KMS-11 (cell line): ENCODE measurements around the gene NT5DC1.
A peak's percentile ranks its signal among the peaks of the same experiment; 100 is the strongest.

ENCODE experiments used
- H2AFZ ChIP-seq: fragments of 200-600 bp; sonication (generic); 2 replicates; pipeline ENCODE4 v1.6.1; 2016; ENCODE audit warnings: antibody characterized with exemption, mixed run types, low read depth
- H3K27ac ChIP-seq: fragments of 200-600 bp; sonication (generic); 2 replicates; pipeline ENCODE4 v1.6.1; 2016; ENCODE audit warnings: mild to moderate bottlenecking, mixed run types
- H3K27me3 ChIP-seq: fragments of 200-600 bp; sonication (generic); 2 replicates; pipeline ENCODE4 v1.6.1; 2017; ENCODE audit warnings: mild to moderate bottlenecking, low read depth, mixed run types, moderate library complexity; ENCODE audit not compliant: insufficient read depth
- H3K36me3 ChIP-seq: fragments of 200-600 bp; sonication (generic); 2 replicates; pipeline ENCODE4 v1.6.1; 2017; ENCODE audit warnings: mild to moderate bottlenecking, mixed run types; ENCODE audit not compliant: insufficient read depth
- H3K4me1 ChIP-seq: fragments of 200-600 bp; sonication (generic); 2 replicates; pipeline ENCODE4 v1.6.1; 2016; ENCODE audit warnings: mild to moderate bottlenecking, low read depth, mixed run types; ENCODE audit not compliant: poor library complexity, severe bottlenecking
- H3K4me2 ChIP-seq: fragments of 200-600 bp; sonication (generic); 2 replicates; pipeline ENCODE4 v1.7.0; 2016; ENCODE audit warnings: mild to moderate bottlenecking, mixed run types
- H3K4me3 ChIP-seq: fragments of 200-600 bp; sonication (generic); IDR thresholded peaks from 2 replicates; pipeline ENCODE4 v1.6.1; 2017; ENCODE audit warnings: low read depth, low read length, mixed read lengths; ENCODE audit not compliant: insufficient read depth
- H3K79me2 ChIP-seq: fragments of 200-600 bp; sonication (generic); 2 replicates; pipeline ENCODE4 v1.6.1; 2016; ENCODE audit warnings: low read depth, mixed run types; ENCODE audit not compliant: insufficient read depth
- H3K9ac ChIP-seq: fragments of 200-600 bp; sonication (generic); 2 replicates; pipeline ENCODE4 v1.6.1; 2016; ENCODE audit warnings: mild to moderate bottlenecking, mixed run types
- H4K20me1 ChIP-seq: fragments of 200-600 bp; sonication (generic); 2 replicates; pipeline ENCODE4 v1.6.1; 2016; ENCODE audit warnings: mild to moderate bottlenecking, mixed run types; ENCODE audit not compliant: insufficient read depth
- TF ChIP-seq, protein P1 (sequence below): fragments of 200-600 bp; sonication (generic); conservative IDR thresholded peaks from 2 replicates; pipeline ENCODE4 v1.6.1; 2017; ENCODE audit warnings: low read depth, mild to moderate bottlenecking, antibody characterized with exemption, low read length, moderate library complexity, mixed read lengths

Gene NT5DC1

DNA sequence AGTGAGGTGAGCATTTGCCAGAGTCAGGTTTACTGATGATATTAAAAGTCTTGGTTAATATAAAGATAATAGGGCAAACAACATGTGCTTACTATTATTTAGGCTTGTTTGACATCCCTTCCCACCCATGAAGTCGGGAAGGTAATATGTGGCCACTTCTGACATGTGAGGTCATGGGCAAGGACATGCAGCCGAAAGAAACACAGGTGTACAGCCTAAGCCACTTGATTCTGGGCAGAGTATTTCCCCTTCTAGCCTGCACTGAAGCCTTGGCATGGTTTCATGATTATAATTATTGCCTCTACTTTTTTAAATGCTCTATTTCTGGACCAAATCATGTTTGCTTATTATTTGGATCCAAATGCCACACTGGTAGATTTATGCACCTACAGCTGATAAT is 100.9 kb downstream of the NT5DC1 start:
- Histone ChIP-seq H3K79me2 (no peaks in the 10 kb centered on the region), H3K27ac (no peak overlapping the region), H4K20me1 (no peaks in the 10 kb centered on the region), H3K4me2 (no peak overlapping the region), H3K36me3 (no peaks in the 10 kb centered on the region), H3K27me3 (no peaks in the 10 kb centered on the region), H3K4me3 (no peak overlapping the region), H3K4me1 (peaks cover 10% of the 10 kb centered on the region), H2AFZ (no peak overlapping the region), H3K9ac (no peak overlapping the region)
- TF ChIP-seq, protein P1, sequence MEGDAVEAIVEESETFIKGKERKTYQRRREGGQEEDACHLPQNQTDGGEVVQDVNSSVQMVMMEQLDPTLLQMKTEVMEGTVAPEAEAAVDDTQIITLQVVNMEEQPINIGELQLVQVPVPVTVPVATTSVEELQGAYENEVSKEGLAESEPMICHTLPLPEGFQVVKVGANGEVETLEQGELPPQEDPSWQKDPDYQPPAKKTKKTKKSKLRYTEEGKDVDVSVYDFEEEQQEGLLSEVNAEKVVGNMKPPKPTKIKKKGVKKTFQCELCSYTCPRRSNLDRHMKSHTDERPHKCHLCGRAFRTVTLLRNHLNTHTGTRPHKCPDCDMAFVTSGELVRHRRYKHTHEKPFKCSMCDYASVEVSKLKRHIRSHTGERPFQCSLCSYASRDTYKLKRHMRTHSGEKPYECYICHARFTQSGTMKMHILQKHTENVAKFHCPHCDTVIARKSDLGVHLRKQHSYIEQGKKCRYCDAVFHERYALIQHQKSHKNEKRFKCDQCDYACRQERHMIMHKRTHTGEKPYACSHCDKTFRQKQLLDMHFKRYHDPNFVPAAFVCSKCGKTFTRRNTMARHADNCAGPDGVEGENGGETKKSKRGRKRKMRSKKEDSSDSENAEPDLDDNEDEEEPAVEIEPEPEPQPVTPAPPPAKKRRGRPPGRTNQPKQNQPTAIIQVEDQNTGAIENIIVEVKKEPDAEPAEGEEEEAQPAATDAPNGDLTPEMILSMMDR, result no peak

- Histone ChIP-seq H3K4me3 (no peak overlapping the region), H4K20me1 (no peaks in the 10 kb centered on the region), H3K27ac (no peak overlapping the region), H3K9ac (no peak overlapping the region), H3K4me1 (peaks cover 10% of the 10 kb centered on the region), H3K27me3 (no peaks in the 10 kb centered on the region), H3K36me3 (no peaks in the 10 kb centered on the region), H3K79me2 (no peaks in the 10 kb centered on the region), H2AFZ (no peak overlapping the region), H3K4me2 (0 out of 2 replicates have a peak overlapping the region, but pooled peaks have one; percentile 10)
- TF ChIP-seq, protein P1, result no peak
These were observed 104.6 kb downstream of the NT5DC1 start for GRCh38 chr6:116205281-116205680.

DNA sequence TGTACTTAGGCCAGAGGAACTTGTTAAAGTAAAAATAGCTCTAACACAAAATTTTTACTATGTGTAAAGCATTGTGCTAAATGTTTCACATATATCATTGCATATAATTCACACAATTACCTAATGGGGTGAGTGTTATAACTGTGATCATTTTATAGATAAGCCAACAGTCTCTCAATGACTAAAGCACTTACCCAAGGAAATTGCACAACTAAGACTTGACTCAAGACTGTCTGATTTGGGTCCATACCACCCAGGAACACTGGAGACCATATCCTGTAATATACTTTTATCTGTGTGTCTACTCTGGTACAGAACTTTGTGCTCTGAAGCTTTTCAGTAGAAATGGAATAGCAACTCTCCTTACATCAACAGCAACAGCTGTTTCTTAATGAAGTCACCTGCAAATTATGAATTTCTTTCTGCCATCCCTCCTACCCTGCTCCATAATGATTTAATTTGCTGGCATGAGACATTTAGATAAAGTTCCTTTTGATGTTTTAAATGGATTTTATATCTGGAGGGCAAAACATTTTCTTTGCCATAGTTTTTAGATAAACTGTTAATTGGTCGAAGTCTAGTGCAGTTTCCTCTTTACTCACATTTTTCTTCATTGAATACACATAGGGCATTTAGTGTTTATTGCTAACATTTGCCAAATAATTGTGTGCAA is 105.7 kb downstream of the NT5DC1 start:
- Histone ChIP-seq H3K9ac (no peak overlapping the region), H3K27ac (no peak overlapping the region), H3K79me2 (no peaks in the 10 kb centered on the region), H3K36me3 (no peaks in the 10 kb centered on the region), H3K4me3 (no peak overlapping the region), H3K4me2 (no peak overlapping the region), H4K20me1 (no peaks in the 10 kb centered on the region), H3K27me3 (no peaks in the 10 kb centered on the region), H2AFZ (no peak overlapping the region), H3K4me1 (peaks cover 10% of the 10 kb centered on the region)
- TF ChIP-seq, protein P1, result no peak

- H2AFZ ChIP-seq, result no peak overlapping the region
These were observed 107.6 kb downstream of the NT5DC1 start for GRCh38 chr6:116208056-116208785.

More at GRCh38 chr6:116208056-116208785, 107.6 kb downstream of the NT5DC1 start:
- H3K4me3 ChIP-seq, result no peak overlapping the region
- H3K9ac ChIP-seq, result no peak overlapping the region
- peaks cover 10% of the 10 kb centered on the region for H3K4me1 ChIP-seq
- no peaks in the 10 kb centered on the region for H4K20me1 ChIP-seq
- TF ChIP-seq, protein P1, result no peak
- H3K27ac ChIP-seq, result no peak overlapping the region
- H3K4me2 ChIP-seq, result no peak overlapping the region
- H3K36me3 ChIP-seq, result no peaks in the 10 kb centered on the region
- H3K27me3 ChIP-seq, result no peaks in the 10 kb centered on the region
- H3K79me2 ChIP-seq, result no peaks in the 10 kb centered on the region
